Measurements from ENCODE around the gene ARPIN.

DNA sequence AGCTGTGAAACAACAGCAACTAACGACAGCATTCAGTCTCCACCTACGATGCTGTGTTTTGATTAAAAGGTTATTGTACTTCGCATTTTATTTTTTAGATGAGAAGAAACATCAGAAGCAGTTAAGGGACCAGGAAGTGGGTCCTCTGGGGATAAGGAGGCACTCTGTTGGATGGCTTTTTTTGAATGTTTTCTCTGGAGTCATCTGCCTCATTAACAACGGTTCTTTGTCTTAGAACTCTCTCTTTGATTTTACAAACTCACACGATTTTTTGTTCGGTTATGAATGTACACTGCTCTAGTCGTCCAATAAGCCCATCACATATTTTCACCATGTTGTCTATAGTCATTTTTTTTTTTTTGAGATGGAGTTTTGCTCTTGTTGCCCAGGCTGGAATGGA lies 36.0 kb upstream of the ARPIN start:
- TF ChIP-seq CTCF (IDR thresholded peaks at IDR 0.05 in 2 of 3, conservative IDR thresholded peaks at IDR 0.05 in 1 of 3; ENCODE audit: borderline replicate concordance in 1 of 3, insufficient read depth in 1 of 3, low read depth in 2 of 3, low read length in 2 of 3), result no peak
- no peak for TF ChIP-seq RAD21 (IDR thresholded peaks at IDR 0.05; ENCODE audit: low read depth)
- TF ChIP-seq POLR2AphosphoS5 (IDR thresholded peaks at IDR 0.05; ENCODE audit: low read depth, low read length), result no peak
- no peak for TF ChIP-seq EZH2 (IDR thresholded peaks at IDR 0.05)
- TF ChIP-seq CEBPB (IDR thresholded peaks at IDR 0.05; ENCODE audit: low read depth), result no peak
- TF ChIP-seq REST (IDR thresholded peaks at IDR 0.05; ENCODE audit: low read depth), result no peak
